HL-60 (cell line): Measurements from ENCODE around the gene ZNF423.

Experiments used
- GABPA ChIP-seq: IDR thresholded peaks from 2 replicates; pipeline ENCODE4 v1.6.1; 2012; ENCODE audit warnings: low read depth
- SPI1 ChIP-seq: IDR thresholded peaks from 2 replicates; pipeline ENCODE4 v1.6.1; 2012; ENCODE audit warnings: low read depth, mild to moderate bottlenecking, borderline replicate concordance
- TF ChIP-seq, protein P1 (sequence below): IDR thresholded peaks from one replicate; pipeline ENCODE4 v1.5.1; 2011; ENCODE audit warnings: low read length, control low read depth, inconsistent platforms; ENCODE audit not compliant: insufficient read depth

DNA sequence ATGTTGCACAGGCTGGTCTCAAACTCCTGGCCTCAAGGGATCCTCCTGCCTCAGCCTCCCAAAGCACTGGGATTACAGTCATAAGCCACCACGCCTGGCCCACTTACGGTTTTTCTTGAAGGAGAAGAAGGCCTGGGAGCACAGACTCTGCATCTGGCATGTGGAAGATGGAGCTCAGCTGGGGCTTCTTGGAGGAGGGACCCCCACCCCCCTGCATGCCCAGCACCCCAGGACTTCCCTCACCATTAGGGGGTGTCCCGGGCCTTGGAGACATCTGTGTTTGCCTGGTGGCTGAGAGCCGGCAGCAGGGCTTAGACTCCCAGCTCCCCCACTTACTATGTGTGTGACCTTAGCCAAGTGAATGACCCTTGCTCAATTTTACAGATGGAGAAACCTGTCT, 204.7 kb downstream of the ZNF423 start:
- TF ChIP-seq SPI1 (no peak), GABPA (no peak)
- TF ChIP-seq, protein P1, sequence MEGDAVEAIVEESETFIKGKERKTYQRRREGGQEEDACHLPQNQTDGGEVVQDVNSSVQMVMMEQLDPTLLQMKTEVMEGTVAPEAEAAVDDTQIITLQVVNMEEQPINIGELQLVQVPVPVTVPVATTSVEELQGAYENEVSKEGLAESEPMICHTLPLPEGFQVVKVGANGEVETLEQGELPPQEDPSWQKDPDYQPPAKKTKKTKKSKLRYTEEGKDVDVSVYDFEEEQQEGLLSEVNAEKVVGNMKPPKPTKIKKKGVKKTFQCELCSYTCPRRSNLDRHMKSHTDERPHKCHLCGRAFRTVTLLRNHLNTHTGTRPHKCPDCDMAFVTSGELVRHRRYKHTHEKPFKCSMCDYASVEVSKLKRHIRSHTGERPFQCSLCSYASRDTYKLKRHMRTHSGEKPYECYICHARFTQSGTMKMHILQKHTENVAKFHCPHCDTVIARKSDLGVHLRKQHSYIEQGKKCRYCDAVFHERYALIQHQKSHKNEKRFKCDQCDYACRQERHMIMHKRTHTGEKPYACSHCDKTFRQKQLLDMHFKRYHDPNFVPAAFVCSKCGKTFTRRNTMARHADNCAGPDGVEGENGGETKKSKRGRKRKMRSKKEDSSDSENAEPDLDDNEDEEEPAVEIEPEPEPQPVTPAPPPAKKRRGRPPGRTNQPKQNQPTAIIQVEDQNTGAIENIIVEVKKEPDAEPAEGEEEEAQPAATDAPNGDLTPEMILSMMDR = no peak
